ENCODE results near the gene OR4N2. TPM values are rescaled to one million over a fixed set of nuclear protein-coding genes. Genes with fewer than 3 reads are reported as not detected.
"Not testable (repeated sequence)": the region's sequence is repeated elsewhere in the genome, so short reads cannot be mapped to it uniquely, and the experiment has no call there.

Gene OR4N2, protein sequence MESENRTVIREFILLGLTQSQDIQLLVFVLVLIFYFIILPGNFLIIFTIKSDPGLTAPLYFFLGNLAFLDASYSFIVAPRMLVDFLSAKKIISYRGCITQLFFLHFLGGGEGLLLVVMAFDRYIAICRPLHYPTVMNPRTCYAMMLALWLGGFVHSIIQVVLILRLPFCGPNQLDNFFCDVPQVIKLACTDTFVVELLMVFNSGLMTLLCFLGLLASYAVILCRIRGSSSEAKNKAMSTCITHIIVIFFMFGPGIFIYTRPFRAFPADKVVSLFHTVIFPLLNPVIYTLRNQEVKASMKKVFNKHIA
- total RNA-seq (not detected), polyA plus RNA-seq (not detected)

DNA sequence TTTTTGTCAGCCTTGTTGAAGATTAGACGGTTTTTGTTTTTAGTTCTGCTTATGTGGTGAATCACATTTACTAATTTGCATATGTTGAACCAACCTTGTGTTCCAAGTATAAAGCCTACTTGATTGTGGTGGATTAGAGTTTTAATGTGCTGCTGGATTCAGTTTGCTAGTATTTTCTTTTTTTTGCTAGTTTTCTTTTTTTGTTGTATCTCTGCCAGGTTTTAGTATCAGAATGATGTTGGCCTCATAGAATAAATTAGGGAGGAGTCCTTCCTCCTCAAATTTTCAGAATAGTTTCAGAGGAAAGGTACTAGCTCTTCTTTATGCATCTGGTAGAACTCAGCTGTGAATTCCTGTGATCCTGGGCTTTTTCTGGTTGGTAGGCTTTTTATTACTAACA, at the start of gene OR4N2:
Gene OR4N2 (plus strand): TSS at position 301 of the 400 bp plus-strand sequence. CDS start 23,679 bp downstream, outside the sequence.
- H3K36me3 Mint-ChIP-seq; H3K27ac Mint-ChIP-seq; H3K4me1 Mint-ChIP-seq; H3K4me1 ChIP-seq (ENCODE audit: insufficient read depth, low read length); H3K9me3 ChIP-seq (ENCODE audit: control insufficient read depth in 1 of 2, low read length in 2 of 2); CTCF ChIA-PET (ENCODE audit: partially characterized antibody); POLR2A ChIA-PET (ENCODE audit: partially characterized antibody); H3K27me3 ChIP-seq (ENCODE audit: insufficient read depth, low read length); H3K27ac ChIP-seq (ENCODE audit: low read depth, low read length); H3K4me3 ChIP-seq (ENCODE audit: low read length in 2 of 2); H3K9me3 Mint-ChIP-seq; H3K27me3 Mint-ChIP-seq; H3K4me3 Mint-ChIP-seq; DNase-seq; H3K36me3 ChIP-seq (ENCODE audit: insufficient read depth, low read length); intact Hi-C loops (cut with micrococcal nuclease): not testable (repeated sequence)

DNA sequence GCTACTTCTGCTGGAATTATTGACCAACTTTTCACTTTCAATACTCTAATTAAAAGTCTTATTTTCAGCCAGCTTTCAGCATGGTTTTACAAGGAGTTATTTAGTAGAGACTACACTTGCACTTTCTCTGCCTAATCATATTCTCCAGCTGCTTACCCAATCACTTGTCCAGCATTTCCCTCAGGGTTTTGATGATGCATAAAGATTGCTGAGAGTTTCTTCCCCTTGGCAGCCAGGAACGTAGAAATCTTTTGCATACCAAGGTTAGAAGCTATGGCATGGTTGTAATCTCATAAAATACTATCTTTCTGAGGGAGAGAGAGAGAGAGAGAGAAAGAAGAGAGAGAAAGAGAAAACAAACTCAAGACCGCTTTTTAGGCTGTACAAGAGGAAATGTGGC, 49.4 kb upstream of the OR4N2 start:
- no peaks in the 10 kb centered on the region for H3K27me3 Mint-ChIP-seq
- H3K27ac ChIP-seq (ENCODE audit: low read depth, low read length) = no peak overlapping the region
- H3K27me3 ChIP-seq (ENCODE audit: insufficient read depth, low read length) = no peaks in the 10 kb centered on the region
- no peak overlapping the region for H3K4me3 ChIP-seq (ENCODE audit: low read length in 2 of 2)
- H3K4me3 Mint-ChIP-seq = no peak overlapping the region
- intact Hi-C loops (cut with micrococcal nuclease) = no loop called here
- no peaks in the 10 kb centered on the region for H3K4me1 ChIP-seq (ENCODE audit: insufficient read depth, low read length)
- peaks cover 0 to 2% (median 0%) of the 10 kb centered on the region in 8 donors for H3K9me3 Mint-ChIP-seq
- CTCF ChIA-PET (ENCODE audit: partially characterized antibody) = no interaction called here
- no peaks in the 10 kb centered on the region for H3K4me1 Mint-ChIP-seq
- no peaks in the 10 kb centered on the region for H3K36me3 ChIP-seq (ENCODE audit: insufficient read depth, low read length)
- H3K27ac Mint-ChIP-seq = no peak overlapping the region
- no peaks in the 10 kb centered on the region for H3K9me3 ChIP-seq (ENCODE audit: control insufficient read depth in 1 of 2, low read length in 2 of 2)
- no peak for DNase-seq
- POLR2A ChIA-PET (ENCODE audit: partially characterized antibody) = no interaction called here
- no peaks in the 10 kb centered on the region for H3K36me3 Mint-ChIP-seq

DNA sequence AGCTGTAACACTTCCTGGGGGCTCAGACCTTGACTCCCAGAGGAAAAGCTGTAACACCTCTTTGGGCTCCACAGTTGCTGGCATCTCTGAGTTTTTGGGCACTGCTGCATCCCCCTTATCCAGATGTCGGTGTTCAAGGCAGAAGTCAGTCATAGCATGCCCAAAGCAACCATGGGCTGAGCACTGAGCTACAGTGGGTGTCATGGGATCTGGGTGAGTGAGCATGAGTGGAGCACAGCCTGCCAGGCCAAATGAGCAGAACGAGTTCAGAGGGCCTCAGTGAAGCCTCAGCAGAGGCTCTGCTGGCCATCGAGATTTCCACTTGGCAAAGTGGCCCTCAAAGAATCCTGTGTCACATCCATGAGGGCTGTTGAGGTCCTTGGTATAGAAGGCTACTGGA, 32.1 kb upstream of the OR4N2 start:
- H3K4me1 ChIP-seq (ENCODE audit: insufficient read depth, low read length); intact Hi-C loops (cut with micrococcal nuclease); H3K4me3 Mint-ChIP-seq; H3K27me3 Mint-ChIP-seq; DNase-seq; H3K9me3 ChIP-seq (ENCODE audit: control insufficient read depth in 1 of 2, low read length in 2 of 2); H3K27ac ChIP-seq (ENCODE audit: low read depth, low read length); H3K4me1 Mint-ChIP-seq; CTCF ChIA-PET (ENCODE audit: partially characterized antibody); H3K27ac Mint-ChIP-seq; H3K4me3 ChIP-seq (ENCODE audit: low read length in 2 of 2); H3K27me3 ChIP-seq (ENCODE audit: insufficient read depth, low read length); H3K36me3 ChIP-seq (ENCODE audit: insufficient read depth, low read length); H3K36me3 Mint-ChIP-seq; POLR2A ChIA-PET (ENCODE audit: partially characterized antibody): not testable (repeated sequence)
- H3K9me3 Mint-ChIP-seq = peaks cover 0 to 16% (median 13%) of the 10 kb centered on the region in 8 donors

DNA sequence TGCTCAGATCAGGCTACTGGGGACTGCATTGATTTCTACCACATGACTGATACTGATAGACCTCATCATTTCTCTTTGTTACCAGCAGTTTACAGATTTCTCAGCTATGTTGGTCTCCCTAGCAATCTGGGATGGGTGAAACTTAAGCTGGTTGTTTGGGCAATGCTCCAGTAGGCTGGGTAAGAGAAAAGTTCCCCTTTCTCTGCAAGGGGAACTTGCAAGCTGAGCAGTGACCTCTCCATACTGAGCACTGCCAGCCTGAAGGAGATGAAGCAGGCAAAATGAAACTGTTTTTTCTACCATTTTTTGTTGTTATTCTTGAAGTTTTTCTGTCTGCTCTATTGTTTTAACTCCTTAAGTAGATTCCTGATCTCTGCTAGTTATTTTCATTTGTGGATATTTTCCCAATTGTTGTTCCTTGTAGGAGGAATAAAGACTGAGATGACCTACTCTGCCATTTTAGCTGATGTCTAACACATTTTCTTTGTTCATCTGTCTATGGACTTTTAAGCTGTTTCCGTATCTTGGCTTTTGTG, 31.6 kb upstream of the OR4N2 start:
- intact Hi-C loops (cut with micrococcal nuclease) = no loop called here
- no peaks in the 10 kb centered on the region for H3K9me3 ChIP-seq (ENCODE audit: control insufficient read depth in 1 of 2, low read length in 2 of 2)
- Mint-ChIP-seq H3K4me3 (no peak overlapping the region), H3K36me3 (no peaks in the 10 kb centered on the region), H3K27me3 (no peaks in the 10 kb centered on the region), H3K9me3 (peaks cover 0 to 16% (median 12%) of the 10 kb centered on the region in 8 donors), H3K4me1 (no peaks in the 10 kb centered on the region), H3K27ac (no peak overlapping the region)
- ChIA-PET CTCF (ENCODE audit: partially characterized antibody) (no interaction called here), POLR2A (ENCODE audit: partially characterized antibody) (no interaction called here)
- DNase-seq = no peak
- no peaks in the 10 kb centered on the region for H3K36me3 ChIP-seq (ENCODE audit: insufficient read depth, low read length)
- H3K4me3 ChIP-seq (ENCODE audit: low read length in 2 of 2) = no peak overlapping the region
- no peak overlapping the region for H3K27ac ChIP-seq (ENCODE audit: low read depth, low read length)
- H3K27me3 ChIP-seq (ENCODE audit: insufficient read depth, low read length) = no peaks in the 10 kb centered on the region
- no peaks in the 10 kb centered on the region for H3K4me1 ChIP-seq (ENCODE audit: insufficient read depth, low read length)

DNA sequence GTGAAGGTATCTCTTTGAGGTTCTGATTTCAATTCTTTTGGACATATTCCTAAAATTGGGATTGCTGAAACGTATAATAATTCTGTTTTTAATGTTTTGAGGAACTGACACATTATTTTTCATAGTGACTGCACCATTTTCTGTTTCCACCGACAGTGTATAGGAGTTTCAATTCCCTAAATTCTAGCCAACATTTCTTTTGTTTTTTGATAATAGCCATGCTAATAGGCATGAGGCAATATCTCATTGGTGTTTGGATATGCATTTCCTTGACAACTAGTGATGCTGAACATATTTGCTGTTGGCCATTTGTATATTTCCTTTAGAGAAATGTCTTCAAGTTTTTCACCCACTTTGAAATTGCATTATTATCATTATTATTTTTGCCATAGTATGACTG, 31.1 kb upstream of the OR4N2 start:
- DNase-seq; H3K4me1 ChIP-seq (ENCODE audit: insufficient read depth, low read length); H3K9me3 ChIP-seq (ENCODE audit: control insufficient read depth in 1 of 2, low read length in 2 of 2); H3K4me3 ChIP-seq (ENCODE audit: low read length in 2 of 2); H3K4me3 Mint-ChIP-seq; POLR2A ChIA-PET (ENCODE audit: partially characterized antibody); H3K36me3 ChIP-seq (ENCODE audit: insufficient read depth, low read length); CTCF ChIA-PET (ENCODE audit: partially characterized antibody); H3K36me3 Mint-ChIP-seq; H3K27ac ChIP-seq (ENCODE audit: low read depth, low read length); H3K4me1 Mint-ChIP-seq; H3K27me3 ChIP-seq (ENCODE audit: insufficient read depth, low read length); H3K27me3 Mint-ChIP-seq; H3K27ac Mint-ChIP-seq; intact Hi-C loops (cut with micrococcal nuclease): not testable (repeated sequence)
- H3K9me3 Mint-ChIP-seq = peaks cover 0 to 16% (median 12%) of the 10 kb centered on the region in 8 donors

DNA sequence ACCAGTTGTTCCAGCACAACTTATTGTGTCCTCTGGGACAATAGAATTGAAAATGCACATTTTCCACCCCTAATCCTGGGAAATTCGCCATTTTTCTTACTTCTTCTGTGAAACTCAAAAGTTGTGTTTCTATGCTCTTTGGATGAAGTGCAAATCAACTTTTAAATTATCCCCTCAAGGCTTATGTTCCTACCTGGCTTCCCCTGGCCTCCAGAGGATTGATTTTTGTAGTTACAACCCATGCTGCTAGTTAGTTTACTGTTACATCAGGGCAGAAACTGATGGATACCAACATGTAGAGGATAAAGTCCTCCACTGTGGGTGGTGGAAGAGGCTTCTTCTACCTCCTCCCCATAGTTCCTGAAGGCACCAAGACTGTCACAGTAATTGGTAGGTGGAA, 30.4 kb upstream of the OR4N2 start, which contains the start of gene OR4M1:
Gene OR4M1 (plus strand): TSS at position 301 of the 400 bp plus-strand sequence. CDS start 6,819 bp downstream, outside the sequence.
- H3K27me3 ChIP-seq (ENCODE audit: insufficient read depth, low read length); H3K27me3 Mint-ChIP-seq; H3K4me1 ChIP-seq (ENCODE audit: insufficient read depth, low read length); DNase-seq; H3K36me3 Mint-ChIP-seq; POLR2A ChIA-PET (ENCODE audit: partially characterized antibody); H3K4me3 Mint-ChIP-seq; CTCF ChIA-PET (ENCODE audit: partially characterized antibody); H3K4me1 Mint-ChIP-seq; intact Hi-C loops (cut with micrococcal nuclease); H3K27ac ChIP-seq (ENCODE audit: low read depth, low read length); H3K36me3 ChIP-seq (ENCODE audit: insufficient read depth, low read length); H3K9me3 ChIP-seq (ENCODE audit: control insufficient read depth in 1 of 2, low read length in 2 of 2); H3K27ac Mint-ChIP-seq; H3K4me3 ChIP-seq (ENCODE audit: low read length in 2 of 2): not testable (repeated sequence)
- peaks cover 0 to 19% (median 12%) of the 10 kb centered on the region in 8 donors for H3K9me3 Mint-ChIP-seq

DNA sequence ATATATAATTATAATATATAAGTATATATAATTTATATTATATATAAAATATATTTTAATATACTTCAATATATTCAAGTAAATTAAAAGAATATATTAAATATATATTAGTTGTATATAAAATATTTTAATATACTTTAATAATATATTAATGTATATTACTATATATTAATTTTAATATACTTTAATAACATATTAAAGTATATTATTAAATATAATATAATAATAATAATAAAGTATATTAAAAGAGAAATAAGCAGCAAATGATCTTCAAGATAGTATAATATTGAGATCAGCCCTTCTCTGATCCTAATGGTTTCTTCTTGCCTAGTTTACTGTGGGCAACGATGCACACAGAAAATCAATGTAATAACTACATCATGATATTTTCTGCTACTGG, 28.0 kb upstream of the OR4N2 start:
- H3K4me3 Mint-ChIP-seq = no peak overlapping the region
- H3K9me3 Mint-ChIP-seq = peaks cover 0 to 18% (median 9%) of the 10 kb centered on the region in 8 donors
- no peaks in the 10 kb centered on the region for H3K27me3 Mint-ChIP-seq
- no peaks in the 10 kb centered on the region for H3K4me1 ChIP-seq (ENCODE audit: insufficient read depth, low read length)
- no peak for DNase-seq
- no peaks in the 10 kb centered on the region for H3K36me3 ChIP-seq (ENCODE audit: insufficient read depth, low read length)
- no peak overlapping the region for H3K4me3 ChIP-seq (ENCODE audit: low read length in 2 of 2)
- no peaks in the 10 kb centered on the region for H3K36me3 Mint-ChIP-seq
- H3K27ac ChIP-seq (ENCODE audit: low read depth, low read length) = no peak overlapping the region
- H3K27me3 ChIP-seq (ENCODE audit: insufficient read depth, low read length) = no peaks in the 10 kb centered on the region
- no peaks in the 10 kb centered on the region for H3K4me1 Mint-ChIP-seq
- intact Hi-C loops (cut with micrococcal nuclease) = no loop called here
- no peak overlapping the region for H3K27ac Mint-ChIP-seq
- ChIA-PET POLR2A (ENCODE audit: partially characterized antibody) (no interaction called here), CTCF (ENCODE audit: partially characterized antibody) (no interaction called here)
- H3K9me3 ChIP-seq (ENCODE audit: control insufficient read depth in 1 of 2, low read length in 2 of 2) = no peaks in the 10 kb centered on the region

Data from CD4-positive, alpha-beta memory T cell (primary cell).